Stimulated activated CD8-positive, alpha-beta memory T cell treated with anti-CD3 and anti-CD28 coated beads, Interleukin-15, amount 100 ng/mL, for 48 hours (primary cell): ENCODE data around the gene SERTAD1.
"Not testable (repeated sequence)": the region's sequence is repeated elsewhere in the genome, so short reads cannot be mapped to it uniquely, and the experiment has no call there.

Experiments
- DNase-seq, 2 donors: peaks; one replicate each; pipeline ENCODE4 v3.0.0-alpha.2; 2020; ENCODE audit warnings: low read depth in 2 of 2

Gene SERTAD1

GRCh38 chr19:40421993-40422747, 3.6 kb downstream of the SERTAD1 start:
- DNase-seq = no peak

- DNase-seq = peak; percentile 51 to 60
Measured at GRCh38 chr19:40420766-40421765, 4.7 kb downstream of the SERTAD1 start.

GRCh38 chr19:40420451-40420765, 5.4 kb downstream of the SERTAD1 start:
- no peak for DNase-seq

GRCh38 chr19:40419780-40420179, 6.0 kb downstream of the SERTAD1 start:
- no peak for DNase-seq

DNA sequence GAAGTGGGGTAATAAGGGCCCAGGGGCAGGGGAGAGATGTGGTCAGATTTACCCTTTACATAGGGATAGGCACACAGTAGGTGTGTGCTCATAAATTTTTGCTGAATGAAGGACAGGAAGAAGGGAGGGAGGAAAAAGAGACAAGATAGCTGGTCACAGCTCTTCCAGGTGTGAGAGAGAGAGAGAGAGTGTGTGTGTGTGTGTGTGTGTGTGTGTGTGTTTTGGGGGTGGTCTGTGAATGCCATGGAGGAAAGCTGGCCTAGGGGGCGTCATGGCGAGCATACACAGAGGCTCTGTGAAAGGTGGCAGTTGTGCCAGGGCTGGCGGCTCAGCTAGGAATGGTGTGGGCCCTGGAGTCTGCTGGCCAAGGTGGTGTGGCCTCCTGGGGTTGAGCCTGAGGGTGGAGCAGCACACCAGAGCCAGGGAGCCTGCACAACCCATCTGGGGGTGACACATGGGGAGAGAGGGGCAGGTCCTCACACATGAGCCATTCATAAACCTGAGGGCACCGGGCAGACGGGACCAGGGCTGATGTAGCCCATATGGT, 6.7 kb downstream of the SERTAD1 start:
- DNase-seq = no peak

DNA sequence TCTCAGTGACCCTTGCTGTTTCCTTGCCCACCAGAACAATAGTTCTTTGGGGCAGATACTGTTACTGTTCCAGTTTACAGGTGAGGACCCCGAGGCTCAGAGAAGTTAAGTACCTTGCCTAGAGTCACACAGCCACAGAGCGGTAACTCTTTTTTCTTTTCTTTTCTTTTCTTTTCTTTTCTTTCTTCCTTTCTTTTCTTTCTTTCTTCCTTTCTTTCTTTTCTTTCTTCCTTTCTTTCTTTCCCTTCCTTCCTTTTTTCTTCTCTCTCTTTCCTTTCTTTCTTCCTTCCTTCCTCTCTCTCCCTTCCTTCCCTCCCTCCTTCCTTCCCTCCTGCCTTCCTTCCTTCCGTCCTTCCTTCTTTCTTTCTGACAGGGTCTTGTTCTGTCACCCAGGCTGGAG, 7.8 kb downstream of the SERTAD1 start:
- DNase-seq = no peak

GRCh38 chr19:40417643-40417981, 8.2 kb downstream of the SERTAD1 start:
- DNase-seq = no peak

- no peak for DNase-seq
Measured at GRCh38 chr19:40416918-40417642, 8.7 kb downstream of the SERTAD1 start.

GRCh38 chr19:40415768-40416167, 10.0 kb downstream of the SERTAD1 start:
- DNase-seq = no peak

DNA sequence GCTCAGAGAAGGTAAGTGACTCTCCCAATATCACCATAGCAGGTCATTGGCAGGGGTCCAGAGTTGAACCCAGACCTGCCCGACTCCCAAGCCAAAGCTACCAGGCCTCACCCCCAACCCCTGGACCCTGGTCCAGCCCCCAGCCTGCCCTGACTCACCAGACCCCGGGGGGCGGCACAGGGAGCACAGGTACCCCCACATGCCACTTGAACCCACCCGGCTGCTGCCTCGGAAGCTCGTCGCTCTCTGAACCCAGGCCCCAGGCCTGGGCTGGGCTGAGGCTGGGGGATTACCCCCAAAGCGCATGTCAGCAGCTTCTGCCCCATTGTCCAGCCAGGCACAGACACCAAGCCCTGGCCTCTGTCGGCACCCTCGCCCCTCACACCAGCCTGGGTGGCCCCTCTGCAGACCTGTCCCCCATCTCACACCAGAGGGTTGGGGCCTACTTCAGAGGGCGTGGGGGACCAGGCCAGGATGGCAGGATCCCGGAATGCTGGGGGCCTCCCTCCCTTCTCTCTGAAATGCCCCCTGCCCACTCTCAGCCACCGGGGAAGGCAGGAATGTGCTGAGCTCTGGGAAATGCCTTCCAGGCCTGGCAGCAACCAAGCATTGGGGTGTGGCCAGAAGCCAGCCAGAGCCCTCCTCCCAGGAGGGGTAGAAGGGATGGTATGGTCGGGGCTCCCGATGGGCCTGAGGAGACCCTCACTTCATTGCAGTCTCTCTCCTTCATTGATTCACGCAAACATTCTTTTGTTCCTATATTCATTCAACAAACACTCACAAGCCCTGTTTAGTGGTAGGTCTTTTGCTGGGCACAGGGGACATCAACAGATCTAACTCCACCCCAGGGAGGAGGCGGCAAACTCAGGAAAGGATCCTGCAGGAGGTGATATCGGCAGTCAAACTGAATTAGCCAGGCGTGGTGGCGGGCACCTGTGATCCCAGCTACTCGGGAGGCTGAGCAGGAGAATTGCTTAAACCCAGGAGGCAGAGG, 11.0 kb downstream of the SERTAD1 start:
- no peak for DNase-seq

GRCh38 chr19:40413291-40413845, 12.4 kb downstream of the SERTAD1 start, which contains the start of gene PRX:
TSS of gene PRX (minus strand) at chr19:40413378. CDS start at chr19:40407932, 5,446 bp downstream.
- no peak for DNase-seq

DNA sequence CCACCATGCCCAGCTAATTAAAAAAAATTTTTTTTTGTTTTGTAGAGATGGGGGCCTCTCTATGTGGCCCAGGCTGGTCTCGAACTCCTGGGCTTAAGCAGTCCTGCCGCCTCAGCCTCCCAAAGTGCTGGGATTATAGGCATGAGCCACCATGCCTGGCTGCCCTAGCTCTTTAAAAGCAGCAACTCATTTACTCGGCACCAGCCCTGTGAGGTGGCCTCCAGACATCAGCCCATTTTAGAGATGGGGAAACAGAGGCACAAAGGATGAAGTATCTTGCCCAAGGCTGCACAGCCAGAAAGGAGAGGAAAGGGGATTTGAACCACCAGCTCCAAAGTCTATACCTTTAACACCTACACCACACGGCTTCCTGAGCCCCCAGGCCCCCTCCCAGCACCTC, 12.9 kb downstream of the SERTAD1 start:
- no peak for DNase-seq

- DNase-seq = no peak
Measured at GRCh38 chr19:40411958-40412499, 13.8 kb downstream of the SERTAD1 start.

DNA sequence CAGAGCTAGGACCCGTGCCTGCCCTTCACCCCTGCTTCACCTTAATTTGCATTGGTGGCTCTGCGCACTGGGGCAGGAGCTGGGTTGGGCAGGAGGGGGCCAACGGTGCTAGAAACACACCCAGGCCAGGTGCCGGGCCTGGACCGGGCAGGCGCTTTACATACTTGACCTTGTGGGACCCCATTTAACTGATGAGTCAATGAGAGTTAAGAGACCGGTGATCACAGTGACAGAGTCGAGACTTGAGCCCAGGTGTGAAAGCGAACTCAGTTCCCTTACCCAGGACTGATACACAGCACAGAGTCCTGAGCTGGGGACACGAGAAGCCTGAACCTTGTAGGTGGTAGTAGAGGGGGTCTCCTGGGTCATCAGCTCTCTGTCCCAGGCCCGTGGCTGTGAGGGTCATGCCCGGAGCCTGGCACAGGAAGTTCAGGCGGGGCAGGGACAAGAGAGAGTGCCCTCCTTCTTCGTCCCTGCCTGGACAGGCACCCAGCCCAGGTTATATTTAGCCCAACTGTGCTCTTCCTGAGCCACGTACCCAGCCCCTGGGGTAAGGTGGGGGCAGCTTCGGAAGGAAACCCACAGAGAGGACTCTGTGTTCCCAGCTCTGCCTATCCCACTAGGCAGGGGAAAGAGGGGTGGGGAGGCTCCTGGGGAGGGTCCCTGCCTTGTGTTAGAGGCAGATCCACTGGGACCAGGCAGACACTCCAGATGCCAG, 14.5 kb downstream of the SERTAD1 start:
- no peak for DNase-seq

- no peak for DNase-seq
Measured at GRCh38 chr19:40410030-40410389, 15.8 kb downstream of the SERTAD1 start.

DNA sequence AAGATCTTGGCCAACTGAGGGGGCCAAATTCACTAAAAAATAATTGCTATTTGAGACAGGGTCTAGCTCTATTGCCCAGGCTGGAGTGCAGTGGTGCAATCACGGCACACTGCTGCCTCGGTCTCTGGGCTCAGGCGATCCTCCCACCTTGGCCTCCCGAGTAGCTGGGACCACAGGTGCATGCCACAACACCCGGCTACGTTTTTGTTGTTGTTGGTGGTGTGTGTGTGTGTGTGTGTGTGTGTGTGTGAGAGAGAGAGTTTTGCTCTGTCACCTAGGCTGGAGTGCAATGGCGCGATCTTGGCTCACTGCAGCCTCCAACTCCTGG, 17.2 kb downstream of the SERTAD1 start:
- DNase-seq = not testable (repeated sequence)

GRCh38 chr19:40407714-40408597, 17.8 kb downstream of the SERTAD1 start:
- no peak for DNase-seq

DNA sequence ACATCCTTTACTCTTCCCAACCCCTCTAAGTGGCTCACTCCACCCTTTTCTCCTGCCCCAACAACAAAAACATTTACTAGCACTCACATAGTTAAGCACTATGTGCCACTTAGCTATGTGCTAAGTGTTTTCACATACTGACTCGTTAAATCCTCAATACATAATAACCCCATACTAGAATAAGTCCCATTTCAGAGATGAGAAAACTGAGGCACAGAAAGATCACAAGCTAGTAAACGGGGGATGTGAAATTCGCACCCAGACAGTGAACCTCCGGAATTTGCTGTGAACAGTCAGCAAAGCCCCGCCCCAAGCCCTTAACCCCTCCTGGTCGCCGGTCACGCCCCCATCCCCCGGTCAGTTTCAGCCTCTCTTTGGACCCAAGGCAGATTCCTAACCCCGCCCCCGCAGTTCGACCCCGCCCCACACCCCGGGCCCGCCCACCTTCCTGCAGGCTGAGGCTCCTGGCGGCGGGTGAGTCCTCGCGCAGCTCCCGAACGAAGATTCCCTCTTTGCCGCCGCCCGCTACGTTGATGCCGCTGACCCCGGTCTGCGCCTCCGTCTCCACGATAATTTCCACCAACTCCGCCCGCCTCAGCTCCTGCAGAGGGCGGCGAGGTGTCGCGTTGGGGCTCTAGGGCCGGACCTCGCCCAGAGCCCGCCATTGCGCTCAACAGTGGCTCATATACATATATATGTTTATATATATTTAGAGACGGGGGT, 22.4 kb downstream of the SERTAD1 start:
- peak; percentile 76 to 86 for DNase-seq
